Activated B cell treated with CpG ODN at 0.5 μM for 24 hours (primary cell): ENCODE measurements around the gene CCDC30. TPM values are rescaled to one million over a fixed set of nuclear protein-coding genes. Genes with fewer than 3 reads are reported as not detected.
"Not testable (repeated sequence)": the region's sequence is repeated elsewhere in the genome, so short reads cannot be mapped to it uniquely, and the experiment has no call there.

Source experiments
- ATAC-seq: fragments of 200-7000 bp; cut with Tn5 transposase; one replicate; pipeline ENCODE4 v1.10.0; 2021; ENCODE audit warnings: low read depth, mild to moderate bottlenecking, moderate library complexity
- CTCF ChIA-PET: fragments of 350-600 bp; sonication (Branson Sonifier 250); formaldehyde crosslinking; loops from one replicate; lab custom pipeline; 2021; ENCODE audit warnings: antibody characterized with exemption; lab: Charles Lee
- POLR2A ChIA-PET: fragments of 350-600 bp; sonication (Branson Sonifier 250); formaldehyde crosslinking; loops from one replicate; lab custom pipeline; 2021; ENCODE audit warnings: antibody characterized with exemption; lab: Charles Lee
- DNase-seq: peaks from one replicate; pipeline ENCODE4 v3.0.0; 2022
- H3K27ac Mint-ChIP-seq: one replicate; pipeline ENCODE4 v1.8.0; 2020; ENCODE audit warnings: mixed read lengths
- H3K27me3 Mint-ChIP-seq: one replicate; pipeline ENCODE4 v1.8.0; 2021; ENCODE audit warnings: mixed read lengths
- H3K36me3 Mint-ChIP-seq: one replicate; pipeline ENCODE4 v1.8.0; 2021; ENCODE audit warnings: low read depth, mixed read lengths
- H3K4me1 Mint-ChIP-seq: one replicate; pipeline ENCODE4 v1.8.0; 2021; ENCODE audit warnings: mixed read lengths
- H3K4me3 Mint-ChIP-seq: one replicate; pipeline ENCODE4 v1.8.0; 2020; ENCODE audit warnings: mild to moderate bottlenecking, mixed read lengths
- H3K9me3 Mint-ChIP-seq: one replicate; pipeline ENCODE4 v1.8.0; 2020; ENCODE audit warnings: mixed read lengths
- intact Hi-C: fragments of 100-400 bp; cut with micrococcal nuclease; formaldehyde crosslinking; loops from one replicate; pipeline ENCODE4 v1.15.1; 2024
- total RNA-seq: library from RNA; stranded (reverse); gene quantifications from 2 replicates; pipeline ENCODE4 v1.2.3, GENCODE V29; 2022
- TF ChIP-seq, protein P1 (sequence below): fragments of 200-600 bp; IDR thresholded peaks from one replicate; pipeline ENCODE4 v1.8.0; 2022; ENCODE audit warnings: antibody characterized with exemption, mild to moderate bottlenecking

Gene CCDC30
- total RNA-seq, 1 donor from 2014 or later: 3.5 TPM

DNA sequence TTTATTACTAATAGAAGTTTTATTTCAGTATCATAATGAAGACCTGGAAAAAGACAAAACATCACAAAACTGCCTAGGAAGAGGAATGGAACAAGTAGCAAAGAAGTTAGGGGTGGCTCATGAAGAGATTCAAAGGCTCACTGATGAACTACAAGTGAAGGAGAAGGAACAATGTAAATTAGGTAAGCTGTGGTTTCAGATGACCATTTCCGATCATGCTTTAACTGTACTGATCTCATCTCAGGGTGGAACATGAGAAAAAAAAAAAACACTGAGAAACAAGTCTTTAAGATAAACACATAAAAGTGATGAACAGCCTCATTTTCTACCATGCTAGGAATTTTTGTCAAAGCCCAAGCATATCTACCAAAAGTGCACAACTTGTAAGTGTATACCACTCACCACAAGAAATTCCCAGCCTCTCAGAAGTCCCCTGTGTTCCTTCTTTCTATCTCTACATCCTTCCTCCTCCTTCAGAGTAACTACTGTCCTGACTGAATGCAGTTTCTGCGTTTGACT, 19.6 kb downstream of the CCDC30 start:
- DNase-seq (no peak), ATAC-seq (no peak)
- Mint-ChIP-seq H3K36me3 (peaks cover 12% of the 10 kb centered on the region), H3K4me1 (no peaks in the 10 kb centered on the region), H3K27me3 (no peaks in the 10 kb centered on the region), H3K4me3 (no peak overlapping the region), H3K27ac (no peak overlapping the region), H3K9me3 (no peaks in the 10 kb centered on the region)
- ChIA-PET CTCF (no interaction called here), POLR2A (no interaction called here)
- intact Hi-C loops: no loop called here
- TF ChIP-seq, protein P1, sequence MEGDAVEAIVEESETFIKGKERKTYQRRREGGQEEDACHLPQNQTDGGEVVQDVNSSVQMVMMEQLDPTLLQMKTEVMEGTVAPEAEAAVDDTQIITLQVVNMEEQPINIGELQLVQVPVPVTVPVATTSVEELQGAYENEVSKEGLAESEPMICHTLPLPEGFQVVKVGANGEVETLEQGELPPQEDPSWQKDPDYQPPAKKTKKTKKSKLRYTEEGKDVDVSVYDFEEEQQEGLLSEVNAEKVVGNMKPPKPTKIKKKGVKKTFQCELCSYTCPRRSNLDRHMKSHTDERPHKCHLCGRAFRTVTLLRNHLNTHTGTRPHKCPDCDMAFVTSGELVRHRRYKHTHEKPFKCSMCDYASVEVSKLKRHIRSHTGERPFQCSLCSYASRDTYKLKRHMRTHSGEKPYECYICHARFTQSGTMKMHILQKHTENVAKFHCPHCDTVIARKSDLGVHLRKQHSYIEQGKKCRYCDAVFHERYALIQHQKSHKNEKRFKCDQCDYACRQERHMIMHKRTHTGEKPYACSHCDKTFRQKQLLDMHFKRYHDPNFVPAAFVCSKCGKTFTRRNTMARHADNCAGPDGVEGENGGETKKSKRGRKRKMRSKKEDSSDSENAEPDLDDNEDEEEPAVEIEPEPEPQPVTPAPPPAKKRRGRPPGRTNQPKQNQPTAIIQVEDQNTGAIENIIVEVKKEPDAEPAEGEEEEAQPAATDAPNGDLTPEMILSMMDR: no peak

DNA sequence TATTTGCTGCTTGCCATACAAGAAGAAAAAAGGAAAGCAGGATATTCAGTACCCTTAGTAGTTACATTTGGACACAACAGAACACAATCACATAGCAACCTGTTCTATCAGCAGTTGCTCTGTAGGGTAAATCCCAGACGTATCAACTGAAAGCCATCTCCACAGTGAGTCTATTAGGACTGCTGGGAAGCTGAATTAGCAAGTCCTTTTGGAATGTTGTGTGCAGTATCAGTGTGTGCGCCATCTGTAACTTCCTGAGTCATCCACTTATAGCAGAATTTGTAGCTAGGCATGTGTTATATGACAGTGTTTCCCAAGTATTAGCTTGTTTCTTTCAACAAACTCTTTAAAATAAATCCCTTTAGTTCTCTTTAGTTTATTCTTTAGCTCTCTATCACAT, 21.3 kb downstream of the CCDC30 start:
- no peak overlapping the region for H3K4me3 Mint-ChIP-seq
- H3K27ac Mint-ChIP-seq: no peak overlapping the region
- TF ChIP-seq, protein P1: no peak
- no peaks in the 10 kb centered on the region for H3K4me1 Mint-ChIP-seq
- peaks cover 12% of the 10 kb centered on the region for H3K36me3 Mint-ChIP-seq
- intact Hi-C loops: no loop called here
- POLR2A ChIA-PET: no interaction called here
- no peak for ATAC-seq
- no peak for DNase-seq
- H3K27me3 Mint-ChIP-seq: no peaks in the 10 kb centered on the region
- H3K9me3 Mint-ChIP-seq: no peaks in the 10 kb centered on the region
- CTCF ChIA-PET: no interaction called here

DNA sequence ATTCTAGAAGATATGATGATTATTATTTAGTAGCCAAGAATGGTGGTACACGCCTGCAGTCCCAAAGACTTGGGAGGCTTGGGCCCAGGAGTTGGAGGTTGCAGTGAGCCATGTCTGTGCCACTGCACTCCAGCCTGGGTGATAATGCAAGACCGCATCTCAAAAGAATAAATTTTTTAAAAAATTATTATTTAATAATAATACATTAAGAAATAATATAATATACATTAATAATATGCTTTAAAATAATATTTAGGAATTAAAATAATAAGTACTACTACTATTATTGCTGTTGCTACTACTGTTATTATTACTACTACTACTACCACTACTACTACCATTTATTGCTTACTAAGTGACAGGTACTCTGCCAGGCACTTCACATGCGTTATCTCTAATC, 27.2 kb downstream of the CCDC30 start:
- TF ChIP-seq, protein P1: no peak
- Mint-ChIP-seq H3K27me3 (no peaks in the 10 kb centered on the region), H3K4me1 (no peaks in the 10 kb centered on the region), H3K9me3 (no peaks in the 10 kb centered on the region), H3K4me3 (no peak overlapping the region), H3K36me3 (peaks cover 10% of the 10 kb centered on the region), H3K27ac (no peak overlapping the region)
- POLR2A ChIA-PET: no interaction called here
- no peak for ATAC-seq
- CTCF ChIA-PET: no interaction called here
- DNase-seq: no peak
- intact Hi-C loops: no loop called here

DNA sequence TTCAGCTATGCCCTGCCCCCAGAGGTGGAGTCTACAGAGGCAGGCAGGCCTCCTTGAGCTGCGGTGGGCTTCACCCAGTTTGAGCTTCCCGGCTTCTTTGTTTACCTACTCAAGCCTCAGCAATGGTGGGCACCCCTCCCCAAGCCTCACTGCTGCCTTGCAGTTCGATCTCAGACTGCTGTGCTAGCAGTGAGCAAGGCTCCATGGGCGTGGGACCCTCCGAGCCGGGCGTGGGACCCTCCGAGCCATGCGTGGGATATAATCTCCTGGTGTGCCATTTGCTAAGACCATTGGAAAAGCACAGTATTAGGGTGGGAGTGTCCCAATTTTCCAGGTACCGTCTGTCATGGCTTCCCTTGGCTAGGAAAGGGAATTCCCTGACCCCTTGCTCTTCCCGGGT, 38.9 kb downstream of the CCDC30 start:
- H3K4me3 Mint-ChIP-seq, POLR2A ChIA-PET, intact Hi-C loops, DNase-seq, CTCF ChIA-PET, H3K27me3 Mint-ChIP-seq, H3K4me1 Mint-ChIP-seq, ATAC-seq, H3K27ac Mint-ChIP-seq: not testable (repeated sequence)
- Mint-ChIP-seq H3K9me3 (peaks cover 21% of the 10 kb centered on the region), H3K36me3 (peaks cover 61% of the 10 kb centered on the region)

DNA sequence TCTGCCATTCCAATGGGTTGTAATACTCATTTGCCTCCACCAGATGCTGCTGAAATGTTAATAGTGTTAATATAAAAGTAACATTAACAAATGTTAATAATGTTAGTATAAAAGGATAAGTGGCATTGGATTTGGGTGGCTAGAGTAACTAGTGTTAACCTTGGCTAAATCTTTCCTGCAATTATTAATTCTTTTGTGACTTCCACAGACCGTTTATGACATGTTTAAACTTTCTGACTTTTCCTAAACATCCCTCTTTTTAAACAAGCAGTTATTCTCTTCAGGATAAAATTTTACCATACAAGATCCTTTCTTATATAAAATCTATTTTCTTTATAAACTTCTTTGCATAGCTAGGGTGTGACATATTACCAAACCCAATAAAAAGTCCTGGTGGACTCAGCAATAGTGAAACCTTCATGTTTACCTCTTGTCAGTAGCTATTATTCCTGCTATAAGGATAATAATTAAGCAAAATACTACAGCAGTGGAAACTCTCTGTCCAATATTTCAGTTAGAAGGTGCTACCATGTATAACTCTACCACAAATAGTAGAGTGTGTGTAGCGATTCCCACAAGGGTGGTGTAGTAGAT, 41.5 kb downstream of the CCDC30 start:
- H3K4me3 Mint-ChIP-seq: no peak overlapping the region
- ChIA-PET CTCF (no interaction called here), POLR2A (no interaction called here)
- DNase-seq (no peak), ATAC-seq (no peak)
- H3K4me1 Mint-ChIP-seq: no peaks in the 10 kb centered on the region
- no peaks in the 10 kb centered on the region for H3K27me3 Mint-ChIP-seq
- no peak overlapping the region for H3K27ac Mint-ChIP-seq
- intact Hi-C loops: no loop called here
- peaks cover 67% of the 10 kb centered on the region for H3K36me3 Mint-ChIP-seq
- TF ChIP-seq, protein P1: no peak
- peaks cover 25% of the 10 kb centered on the region for H3K9me3 Mint-ChIP-seq

DNA sequence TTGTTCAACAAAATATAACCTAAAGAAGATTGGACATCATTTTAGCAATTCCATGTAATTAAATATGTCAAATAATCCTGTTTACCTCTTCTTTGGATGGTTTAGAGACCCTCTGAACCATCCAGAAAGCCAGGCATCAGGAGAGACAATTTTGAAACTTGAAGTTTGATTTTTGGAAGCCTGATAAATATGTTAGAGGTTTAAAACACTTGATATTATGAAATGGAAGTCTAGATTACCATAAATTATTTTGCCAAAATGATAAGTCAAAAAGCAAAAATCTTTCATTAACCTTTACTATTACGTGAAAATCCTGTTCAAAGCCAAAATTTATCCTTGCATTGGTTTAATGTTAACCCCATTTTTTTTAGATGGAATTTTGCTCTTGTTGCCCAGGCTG, 43.5 kb downstream of the CCDC30 start:
- POLR2A ChIA-PET: no interaction called here
- ATAC-seq (no peak), DNase-seq (no peak)
- peaks cover 40% of the 10 kb centered on the region for H3K9me3 Mint-ChIP-seq
- CTCF ChIA-PET: no interaction called here
- no peaks in the 10 kb centered on the region for H3K27me3 Mint-ChIP-seq
- no peak overlapping the region for H3K27ac Mint-ChIP-seq
- peaks cover 68% of the 10 kb centered on the region for H3K36me3 Mint-ChIP-seq
- no peak overlapping the region for H3K4me3 Mint-ChIP-seq
- TF ChIP-seq, protein P1: no peak
- H3K4me1 Mint-ChIP-seq: no peaks in the 10 kb centered on the region
- intact Hi-C loops: no loop called here

DNA sequence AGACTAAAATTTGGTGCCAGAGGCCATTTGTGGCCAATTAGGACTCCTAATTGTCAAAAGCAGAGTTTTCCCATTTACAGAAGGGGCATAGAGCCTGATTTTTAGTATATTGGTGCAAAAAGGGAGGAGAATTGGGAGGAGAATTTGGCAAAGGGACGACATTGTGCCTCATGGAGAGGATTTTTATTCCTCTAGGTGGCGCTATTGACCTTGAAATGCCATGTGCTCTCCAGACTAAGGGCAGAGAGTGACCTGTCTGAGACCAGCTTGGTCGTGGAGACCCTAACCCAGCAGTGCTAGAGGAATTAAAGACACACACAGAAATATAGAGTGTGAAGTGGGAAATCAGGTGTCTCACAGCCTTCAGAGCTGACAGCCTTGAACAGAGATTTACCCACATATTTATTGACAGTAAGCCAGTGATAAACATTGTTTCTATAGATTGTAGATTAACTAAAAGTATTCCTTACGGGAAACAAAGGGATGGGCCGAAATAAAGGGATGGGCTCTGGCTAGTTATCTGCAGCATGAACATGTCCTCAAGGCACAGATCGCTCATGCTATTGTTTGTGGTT, 48.6 kb downstream of the CCDC30 start:
- H3K27ac Mint-ChIP-seq, H3K27me3 Mint-ChIP-seq, H3K4me3 Mint-ChIP-seq, DNase-seq, intact Hi-C loops, CTCF ChIA-PET, POLR2A ChIA-PET, ATAC-seq, H3K4me1 Mint-ChIP-seq: not testable (repeated sequence)
- H3K36me3 Mint-ChIP-seq: peaks cover 56% of the 10 kb centered on the region
- peaks cover 50% of the 10 kb centered on the region for H3K9me3 Mint-ChIP-seq
